Ascending aorta (tissue), 2 donors: ENCODE results near the gene MAFF. TPM values are rescaled to one million over a fixed set of nuclear protein-coding genes. Genes with fewer than 3 reads are reported as not detected.

Experiments
- DNase-seq, 2 donors: peaks; one replicate each; pipeline ENCODE4 v3.0.0-alpha.2; 2019; ENCODE audit warnings: low spot score in 2 of 2
- H3K27ac ChIP-seq, 2 donors: fragments of 200-600 bp; sonication (generic); one replicate each; pipeline ENCODE4 v1.5.1; 2016 to 2017; ENCODE audit warnings: mild to moderate bottlenecking in 1 of 2
- H3K27me3 ChIP-seq: fragments of 200-600 bp; sonication (generic); one replicate; pipeline ENCODE4 v1.5.1; 2017
- H3K36me3 ChIP-seq, 2 donors: fragments of 200-600 bp; sonication (generic); one replicate each; pipeline ENCODE4 v1.5.1; 2016
- H3K4me1 ChIP-seq, 2 donors: fragments of 200-600 bp; sonication (generic); one replicate each; pipeline ENCODE4 v1.5.1; 2016 to 2017; ENCODE audit warnings: mild to moderate bottlenecking in 1 of 2
- H3K4me3 ChIP-seq, 2 donors: fragments of 200-600 bp; sonication (generic); one replicate each; pipeline ENCODE4 v1.5.1; 2016 to 2017; ENCODE audit warnings: mild to moderate bottlenecking in 1 of 2
- H3K9me3 ChIP-seq, 2 donors: fragments of 200-600 bp; sonication (generic); one replicate each; pipeline ENCODE4 v1.5.1; 2016
- CTCF ChIP-seq, 3 experiments: fragments of 200-600 bp in 2 of 3; fragments of 450-650 bp in 1 of 3; sonication (generic) in 2 of 3; IDR thresholded peaks; one replicate each; pipeline ENCODE4 v1.5.1; 2016 to 2019; ENCODE audit warnings: antibody characterized with exemption in 3 of 3, mild to moderate bottlenecking in 1 of 3, moderate library complexity in 1 of 3
- intact Hi-C: fragments of 100-400 bp; cut with DNase I; formaldehyde crosslinking; loops from one replicate; pipeline ENCODE4 v1.15.1; 2023
- total RNA-seq: library from RNA; depleted of rRNA; stranded (reverse); fragments of >200 nt; gene quantifications from one replicate; pipeline ENCODE4 v1.1.0, GENCODE V29; 2016

The MAFF gene
- total RNA-seq, 1 donor from 2014 or later, result 183 TPM

- peak overlapping the region; percentile 11 to 19 for H3K27ac ChIP-seq
- DNase-seq, result no peak
- peaks cover 17 to 51% of the 10 kb centered on the region in 2 donors for H3K4me1 ChIP-seq
- no peak for TF ChIP-seq CTCF (IDR thresholded peaks at IDR 0.05)
- H3K36me3 ChIP-seq, result peaks cover 14 to 19% of the 10 kb centered on the region in 2 donors
- H3K9me3 ChIP-seq, result no peaks in the 10 kb centered on the region
- no peak overlapping the region for H3K4me3 ChIP-seq
- intact Hi-C loops, result no loop called here
- H3K27me3 ChIP-seq, result no peaks in the 10 kb centered on the region
Observed at GRCh38 chr22:38249803-38250642, 48.2 kb downstream of the MAFF start.

GRCh38 chr22:38250643-38251340, 49.0 kb downstream of the MAFF start:
- no peak for TF ChIP-seq CTCF (IDR thresholded peaks at IDR 0.05)
- H3K9me3 ChIP-seq, result no peaks in the 10 kb centered on the region
- intact Hi-C loops, result no loop called here
- H3K36me3 ChIP-seq, result peaks cover 6 to 11% of the 10 kb centered on the region in 2 donors
- no peak overlapping the region for H3K4me3 ChIP-seq
- H3K4me1 ChIP-seq, result peaks cover 16 to 54% of the 10 kb centered on the region in 2 donors
- H3K27me3 ChIP-seq, result no peaks in the 10 kb centered on the region
- no peak for DNase-seq
- peak overlapping the region; percentile 11 to 19 for H3K27ac ChIP-seq

DNA sequence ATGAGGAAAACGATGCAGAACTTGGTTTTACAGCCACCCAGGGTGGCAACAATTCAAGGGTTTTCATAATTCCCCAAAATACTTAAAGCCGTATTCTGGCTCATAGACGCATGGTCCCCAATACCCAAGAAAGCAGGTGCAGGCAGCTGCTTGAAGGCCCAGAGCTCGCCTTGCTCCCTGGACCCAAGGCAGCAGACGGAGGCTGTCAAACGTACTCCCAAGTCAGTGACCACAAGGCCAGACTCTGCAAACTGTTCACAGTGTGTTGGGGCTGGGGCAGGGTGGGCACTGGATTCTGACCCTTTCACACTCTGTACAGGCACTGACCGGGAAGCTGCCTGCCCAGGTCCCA, 49.5 kb downstream of the MAFF start:
- Histone ChIP-seq H3K4me3 (no peak overlapping the region), H3K27ac (no peak overlapping the region), H3K9me3 (no peaks in the 10 kb centered on the region), H3K4me1 (peaks cover 10 to 54% of the 10 kb centered on the region in 2 donors), H3K27me3 (no peaks in the 10 kb centered on the region), H3K36me3 (peaks cover 1 to 6% of the 10 kb centered on the region in 2 donors)
- intact Hi-C loops, result no loop called here
- no peak for DNase-seq
- no peak for TF ChIP-seq CTCF (IDR thresholded peaks at IDR 0.05)

- Histone ChIP-seq H3K4me1 (peaks cover 3 to 56% of the 10 kb centered on the region in 2 donors), H3K9me3 (no peaks in the 10 kb centered on the region), H3K27ac (peak overlapping the region; percentile 83 to 88), H3K27me3 (no peaks in the 10 kb centered on the region), H3K4me3 (no peak overlapping the region), H3K36me3 (no peaks in the 10 kb centered on the region)
- no peak for DNase-seq
- intact Hi-C loops, result loop anchor here (1.0 to 5.0 kb wide), 2 partner anchors 53 to 186 kb away; partner anchors contain the start of gene MAFF
- TF ChIP-seq CTCF (IDR thresholded peaks at IDR 0.05), result no peak
Observed at GRCh38 chr22:38255697-38256096, 53.9 kb downstream of the MAFF start.

GRCh38 chr22:38257181-38257580, 55.4 kb downstream of the MAFF start:
- H3K9me3 ChIP-seq, result no peaks in the 10 kb centered on the region
- intact Hi-C loops, result loop anchor here (5.0 kb wide), 1 partner anchor 55 kb away; the partner anchor contains the start of gene MAFF
- H3K27ac ChIP-seq, result peak overlapping the region; percentile 83 to 88
- peaks cover 11 to 56% of the 10 kb centered on the region in 2 donors for H3K4me1 ChIP-seq
- peak overlapping the region; percentile 24 for H3K4me3 ChIP-seq
- no peak for DNase-seq
- no peaks in the 10 kb centered on the region for H3K36me3 ChIP-seq
- no peak for TF ChIP-seq CTCF (IDR thresholded peaks at IDR 0.05)
- no peaks in the 10 kb centered on the region for H3K27me3 ChIP-seq
